Measurements from ENCODE around the gene EVX2.

EVX2 gene

DNA sequence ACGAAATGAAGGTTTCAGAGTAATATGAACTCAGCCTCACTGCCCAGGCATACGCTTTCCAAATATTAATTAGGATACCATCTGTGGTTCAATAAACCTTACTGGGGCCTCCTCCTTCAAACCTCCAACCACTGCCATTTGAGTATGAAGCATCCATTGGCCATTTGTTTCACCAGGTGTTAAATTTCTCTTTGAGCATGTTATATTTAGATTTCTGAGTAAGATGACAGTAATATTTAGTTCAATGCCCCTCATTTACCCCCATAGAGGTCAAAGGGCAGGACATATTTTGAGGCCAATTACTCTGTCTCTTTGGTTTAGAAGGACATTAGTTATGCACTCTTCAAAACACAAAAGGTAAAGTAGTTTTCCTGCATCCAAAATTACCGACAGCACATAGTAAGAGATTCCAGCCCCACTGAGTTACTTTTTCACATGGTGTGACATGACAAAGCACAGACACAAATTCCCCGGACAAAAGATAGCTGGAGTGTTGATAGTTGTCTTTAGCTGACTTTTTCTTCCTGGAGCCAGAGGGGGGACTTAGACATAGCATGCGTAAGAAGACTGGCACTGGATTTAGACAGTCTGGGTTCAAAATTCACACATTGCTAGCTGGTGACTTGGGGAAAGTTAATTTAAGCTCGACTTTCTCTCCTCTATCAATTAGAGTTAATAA lies 48.6 kb downstream of the EVX2 start:
- Histone ChIP-seq H3K4me3 (ENCODE audit: low read depth, low read length) (no peak overlapping the region), H3K9me3 (ENCODE audit: control insufficient read depth, insufficient read depth, low read depth, low read length) (no peaks in the 10 kb centered on the region), H3K27ac (ENCODE audit: extremely low read depth, low read depth, low read length) (no peak overlapping the region), H3K36me3 (ENCODE audit: control insufficient read depth in 2 of 2, insufficient read depth in 1 of 2, low read length in 2 of 2) (no peaks in the 10 kb centered on the region), H3K4me1 (ENCODE audit: control insufficient read depth, insufficient read depth, low read length) (no peaks in the 10 kb centered on the region)
- ChIA-PET CTCF (no interaction called here), POLR2A (no interaction called here)
- TF ChIP-seq ZFP3 (tag by site-specific recombination; IDR thresholded peaks at IDR 0.05; ENCODE audit: low read depth) (no peak), WT1 (tag by site-specific recombination; IDR thresholded peaks at IDR 0.05) (no peak), ZNF658 (tag by site-specific recombination; IDR thresholded peaks at IDR 0.05) (no peak), KLF8 (tag by site-specific recombination; IDR thresholded peaks at IDR 0.05) (no peak), ZNF660 (tag by site-specific recombination; IDR thresholded peaks at IDR 0.05) (no peak), ZFP69B (tag by site-specific recombination; IDR thresholded peaks at IDR 0.05) (no peak), KLF9 (tag by site-specific recombination; IDR thresholded peaks at IDR 0.05; ENCODE audit: low read depth) (no peak), ZNF626 (tag by site-specific recombination; IDR thresholded peaks at IDR 0.05) (no peak)
- TF ChIP-seq, protein P1, sequence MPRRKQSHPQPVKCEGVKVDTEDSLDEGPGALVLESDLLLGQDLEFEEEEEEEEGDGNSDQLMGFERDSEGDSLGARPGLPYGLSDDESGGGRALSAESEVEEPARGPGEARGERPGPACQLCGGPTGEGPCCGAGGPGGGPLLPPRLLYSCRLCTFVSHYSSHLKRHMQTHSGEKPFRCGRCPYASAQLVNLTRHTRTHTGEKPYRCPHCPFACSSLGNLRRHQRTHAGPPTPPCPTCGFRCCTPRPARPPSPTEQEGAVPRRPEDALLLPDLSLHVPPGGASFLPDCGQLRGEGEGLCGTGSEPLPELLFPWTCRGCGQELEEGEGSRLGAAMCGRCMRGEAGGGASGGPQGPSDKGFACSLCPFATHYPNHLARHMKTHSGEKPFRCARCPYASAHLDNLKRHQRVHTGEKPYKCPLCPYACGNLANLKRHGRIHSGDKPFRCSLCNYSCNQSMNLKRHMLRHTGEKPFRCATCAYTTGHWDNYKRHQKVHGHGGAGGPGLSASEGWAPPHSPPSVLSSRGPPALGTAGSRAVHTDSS (tag by site-specific recombination; IDR thresholded peaks at IDR 0.05): no peak

DNA sequence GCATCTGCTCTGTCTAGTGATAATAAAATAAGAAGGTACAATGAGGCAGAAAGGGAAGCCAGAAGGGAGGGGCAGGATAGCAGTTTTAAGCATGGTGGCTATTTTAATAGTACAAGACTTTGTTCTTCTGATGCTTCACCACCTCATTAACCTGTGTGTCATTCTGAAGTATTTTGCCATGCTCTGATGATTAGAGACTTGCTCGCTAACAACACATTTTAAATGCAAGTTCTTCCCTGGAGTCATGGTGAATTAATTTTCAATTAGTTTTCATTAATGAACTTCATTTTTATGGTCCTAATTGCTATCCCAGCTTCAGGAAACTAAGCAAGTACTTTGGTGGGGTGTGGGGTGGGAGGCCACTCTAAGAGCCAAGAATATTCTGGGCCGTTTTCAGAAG lies 56.0 kb downstream of the EVX2 start:
- H3K27ac ChIP-seq (ENCODE audit: extremely low read depth, low read depth, low read length): no peak overlapping the region
- POLR2A ChIA-PET: no interaction called here
- H3K4me1 ChIP-seq (ENCODE audit: control insufficient read depth, insufficient read depth, low read length): no peaks in the 10 kb centered on the region
- H3K4me3 ChIP-seq (ENCODE audit: low read depth, low read length): no peak overlapping the region
- H3K36me3 ChIP-seq (ENCODE audit: control insufficient read depth in 2 of 2, insufficient read depth in 1 of 2, low read length in 2 of 2): no peaks in the 10 kb centered on the region
- H3K9me3 ChIP-seq (ENCODE audit: control insufficient read depth, insufficient read depth, low read depth, low read length): no peaks in the 10 kb centered on the region
- CTCF ChIA-PET: interaction anchor here (0.7 kb wide), 1 partner anchor 31 kb away, joined by 3 read pairs; no protein-coding TSS in a partner anchor
- no peak for TF ChIP-seq ZNF114 (tag by site-specific recombination; IDR thresholded peaks at IDR 0.05)
- TF ChIP-seq ZNF350 (tag by site-specific recombination; IDR thresholded peaks at IDR 0.05): no peak
- TF ChIP-seq, protein P2, sequence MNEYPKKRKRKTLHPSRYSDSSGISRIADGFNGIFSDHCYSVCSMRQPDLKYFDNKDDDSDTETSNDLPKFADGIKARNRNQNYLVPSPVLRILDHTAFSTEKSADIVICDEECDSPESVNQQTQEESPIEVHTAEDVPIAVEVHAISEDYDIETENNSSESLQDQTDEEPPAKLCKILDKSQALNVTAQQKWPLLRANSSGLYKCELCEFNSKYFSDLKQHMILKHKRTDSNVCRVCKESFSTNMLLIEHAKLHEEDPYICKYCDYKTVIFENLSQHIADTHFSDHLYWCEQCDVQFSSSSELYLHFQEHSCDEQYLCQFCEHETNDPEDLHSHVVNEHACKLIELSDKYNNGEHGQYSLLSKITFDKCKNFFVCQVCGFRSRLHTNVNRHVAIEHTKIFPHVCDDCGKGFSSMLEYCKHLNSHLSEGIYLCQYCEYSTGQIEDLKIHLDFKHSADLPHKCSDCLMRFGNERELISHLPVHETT (tag by site-specific recombination; IDR thresholded peaks at IDR 0.05): no peak
- TF ChIP-seq, protein P3, sequence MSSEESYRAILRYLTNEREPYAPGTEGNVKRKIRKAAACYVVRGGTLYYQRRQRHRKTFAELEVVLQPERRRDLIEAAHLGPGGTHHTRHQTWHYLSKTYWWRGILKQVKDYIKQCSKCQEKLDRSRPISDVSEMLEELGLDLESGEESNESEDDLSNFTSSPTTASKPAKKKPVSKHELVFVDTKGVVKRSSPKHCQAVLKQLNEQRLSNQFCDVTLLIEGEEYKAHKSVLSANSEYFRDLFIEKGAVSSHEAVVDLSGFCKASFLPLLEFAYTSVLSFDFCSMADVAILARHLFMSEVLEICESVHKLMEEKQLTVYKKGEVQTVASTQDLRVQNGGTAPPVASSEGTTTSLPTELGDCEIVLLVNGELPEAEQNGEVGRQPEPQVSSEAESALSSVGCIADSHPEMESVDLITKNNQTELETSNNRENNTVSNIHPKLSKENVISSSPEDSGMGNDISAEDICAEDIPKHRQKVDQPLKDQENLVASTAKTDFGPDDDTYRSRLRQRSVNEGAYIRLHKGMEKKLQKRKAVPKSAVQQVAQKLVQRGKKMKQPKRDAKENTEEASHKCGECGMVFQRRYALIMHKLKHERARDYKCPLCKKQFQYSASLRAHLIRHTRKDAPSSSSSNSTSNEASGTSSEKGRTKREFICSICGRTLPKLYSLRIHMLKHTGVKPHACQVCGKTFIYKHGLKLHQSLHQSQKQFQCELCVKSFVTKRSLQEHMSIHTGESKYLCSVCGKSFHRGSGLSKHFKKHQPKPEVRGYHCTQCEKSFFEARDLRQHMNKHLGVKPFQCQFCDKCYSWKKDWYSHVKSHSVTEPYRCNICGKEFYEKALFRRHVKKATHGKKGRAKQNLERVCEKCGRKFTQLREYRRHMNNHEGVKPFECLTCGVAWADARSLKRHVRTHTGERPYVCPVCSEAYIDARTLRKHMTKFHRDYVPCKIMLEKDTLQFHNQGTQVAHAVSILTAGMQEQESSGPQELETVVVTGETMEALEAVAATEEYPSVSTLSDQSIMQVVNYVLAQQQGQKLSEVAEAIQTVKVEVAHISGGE (tag by site-specific recombination; conservative IDR thresholded peaks at IDR 0.05; ENCODE audit: low read depth): no peak
- TF ChIP-seq ZNF544 (tag by site-specific recombination; IDR thresholded peaks at IDR 0.05): no peak
- no peak for TF ChIP-seq ZNF169 (tag by site-specific recombination; IDR thresholded peaks at IDR 0.05)
- TF ChIP-seq ZEB2 (tag by site-specific recombination; IDR thresholded peaks at IDR 0.05): no peak
- TF ChIP-seq FEZF1 (tag by site-specific recombination; IDR thresholded peaks at IDR 0.05): no peak
- TF ChIP-seq, protein P4, sequence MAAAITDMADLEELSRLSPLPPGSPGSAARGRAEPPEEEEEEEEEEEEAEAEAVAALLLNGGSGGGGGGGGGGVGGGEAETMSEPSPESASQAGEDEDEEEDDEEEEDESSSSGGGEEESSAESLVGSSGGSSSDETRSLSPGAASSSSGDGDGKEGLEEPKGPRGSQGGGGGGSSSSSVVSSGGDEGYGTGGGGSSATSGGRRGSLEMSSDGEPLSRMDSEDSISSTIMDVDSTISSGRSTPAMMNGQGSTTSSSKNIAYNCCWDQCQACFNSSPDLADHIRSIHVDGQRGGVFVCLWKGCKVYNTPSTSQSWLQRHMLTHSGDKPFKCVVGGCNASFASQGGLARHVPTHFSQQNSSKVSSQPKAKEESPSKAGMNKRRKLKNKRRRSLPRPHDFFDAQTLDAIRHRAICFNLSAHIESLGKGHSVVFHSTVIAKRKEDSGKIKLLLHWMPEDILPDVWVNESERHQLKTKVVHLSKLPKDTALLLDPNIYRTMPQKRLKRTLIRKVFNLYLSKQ (tag by site-specific recombination; IDR thresholded peaks at IDR 0.05; ENCODE audit: borderline replicate concordance): no peak
- TF ChIP-seq, protein P5, sequence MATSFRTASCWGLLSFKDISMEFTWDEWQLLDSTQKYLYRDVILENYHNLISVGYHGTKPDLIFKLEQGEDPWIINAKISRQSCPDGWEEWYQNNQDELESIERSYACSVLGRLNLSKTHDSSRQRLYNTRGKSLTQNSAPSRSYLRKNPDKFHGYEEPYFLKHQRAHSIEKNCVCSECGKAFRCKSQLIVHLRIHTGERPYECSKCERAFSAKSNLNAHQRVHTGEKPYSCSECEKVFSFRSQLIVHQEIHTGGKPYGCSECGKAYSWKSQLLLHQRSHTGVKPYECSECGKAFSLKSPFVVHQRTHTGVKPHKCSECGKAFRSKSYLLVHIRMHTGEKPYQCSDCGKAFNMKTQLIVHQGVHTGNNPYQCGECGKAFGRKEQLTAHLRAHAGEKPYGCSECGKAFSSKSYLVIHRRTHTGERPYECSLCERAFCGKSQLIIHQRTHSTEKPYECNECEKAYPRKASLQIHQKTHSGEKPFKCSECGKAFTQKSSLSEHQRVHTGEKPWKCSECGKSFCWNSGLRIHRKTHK (tag by site-specific recombination; IDR thresholded peaks at IDR 0.05): no peak
- no peak for TF ChIP-seq ZFHX2 (tag by site-specific recombination; conservative IDR thresholded peaks at IDR 0.05)
- no peak for TF ChIP-seq ZNF600 (tag by site-specific recombination; IDR thresholded peaks at IDR 0.05)
- no peak for TF ChIP-seq ZNF777 (tag by site-specific recombination; IDR thresholded peaks at IDR 0.05; ENCODE audit: borderline replicate concordance)
- TF ChIP-seq, protein P6, sequence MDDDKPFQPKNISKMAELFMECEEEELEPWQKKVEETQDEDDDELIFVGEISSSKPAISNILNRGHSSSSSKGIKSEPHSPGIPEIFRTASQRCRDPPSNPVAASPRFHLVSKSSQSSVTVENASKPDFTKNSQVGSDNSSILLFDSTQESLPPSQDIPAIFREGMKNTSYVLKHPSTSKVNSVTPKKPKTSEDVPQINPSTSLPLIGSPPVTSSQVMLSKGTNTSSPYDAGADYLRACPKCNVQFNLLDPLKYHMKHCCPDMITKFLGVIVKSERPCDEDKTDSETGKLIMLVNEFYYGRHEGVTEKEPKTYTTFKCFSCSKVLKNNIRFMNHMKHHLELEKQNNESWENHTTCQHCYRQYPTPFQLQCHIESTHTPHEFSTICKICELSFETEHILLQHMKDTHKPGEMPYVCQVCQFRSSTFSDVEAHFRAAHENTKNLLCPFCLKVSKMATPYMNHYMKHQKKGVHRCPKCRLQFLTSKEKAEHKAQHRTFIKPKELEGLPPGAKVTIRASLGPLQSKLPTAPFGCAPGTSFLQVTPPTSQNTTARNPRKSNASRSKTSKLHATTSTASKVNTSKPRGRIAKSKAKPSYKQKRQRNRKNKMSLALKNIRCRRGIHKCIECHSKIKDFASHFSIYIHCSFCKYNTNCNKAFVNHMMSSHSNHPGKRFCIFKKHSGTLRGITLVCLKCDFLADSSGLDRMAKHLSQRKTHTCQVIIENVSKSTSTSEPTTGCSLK (tag by site-specific recombination; IDR thresholded peaks at IDR 0.05): no peak
- no peak for TF ChIP-seq ZNF155 (tag by site-specific recombination; IDR thresholded peaks at IDR 0.05)
